Femur (tissue), 1 donor: ENCODE measurements around the gene TESK2.
"Not testable (repeated sequence)": the region's sequence is repeated elsewhere in the genome, so short reads cannot be mapped to it uniquely, and the experiment has no call there.

Source experiments
- DNase-seq: peaks from one replicate; pipeline ENCODE4 v3.0.0-alpha.2; 2017

TESK2 gene

DNA sequence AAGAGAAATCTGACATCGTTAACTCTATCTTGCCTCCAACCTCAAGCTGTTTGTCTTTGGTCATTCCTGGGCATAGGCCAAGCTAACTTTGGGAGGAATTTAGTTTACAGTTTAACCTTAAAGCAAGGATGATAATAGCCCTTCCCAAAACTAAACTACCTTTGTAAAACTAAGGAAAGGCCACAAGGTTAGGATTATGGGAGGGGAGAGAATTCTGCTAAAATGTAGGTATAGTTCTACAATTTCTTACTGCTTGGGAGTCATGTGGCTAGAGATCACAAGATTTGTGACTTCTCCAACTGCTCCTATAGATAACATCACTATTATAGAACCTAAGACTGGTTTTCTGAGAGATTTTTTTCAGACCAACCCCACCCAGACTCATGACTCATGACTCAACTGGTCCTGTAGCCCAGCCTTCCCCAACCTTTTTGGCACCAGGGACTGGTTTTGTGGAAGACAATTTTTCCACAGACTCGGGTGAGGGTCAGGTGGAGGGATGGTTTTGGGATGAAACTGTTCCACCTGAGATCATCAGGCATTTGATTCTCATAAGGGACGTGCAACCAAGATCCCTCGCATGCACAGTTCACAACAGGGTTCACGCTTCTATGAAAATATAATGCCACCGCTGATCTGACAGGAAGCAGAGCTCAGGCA lies 80.0 kb downstream of the TESK2 start:
- DNase-seq, result no peak

DNA sequence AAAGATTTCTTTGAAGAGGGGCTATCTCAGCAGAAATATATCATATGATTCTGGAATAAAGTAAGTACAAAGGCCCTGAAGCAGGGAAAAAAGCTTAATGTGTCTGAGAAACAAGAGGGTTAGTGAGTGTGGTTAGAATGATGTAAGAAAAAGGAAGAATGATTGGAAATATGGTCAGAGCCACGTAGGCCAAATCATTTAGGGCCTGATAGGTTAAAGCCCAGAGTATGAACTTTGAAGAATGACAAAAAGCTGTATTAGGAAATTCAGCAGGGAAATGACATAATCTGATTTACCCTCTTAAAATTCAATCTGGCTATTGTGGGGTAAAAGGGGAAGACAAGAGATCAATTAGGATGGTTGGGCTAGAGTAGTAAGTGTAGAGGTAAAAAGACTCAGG lies 81.7 kb downstream of the TESK2 start:
- DNase-seq, result no peak

GRCh38 chr1:45407629-45408287 lies 83.2 kb downstream of the TESK2 start:
- DNase-seq, result no peak

- no peak for DNase-seq
Observed at GRCh38 chr1:45405636-45406035, 85.3 kb downstream of the TESK2 start.

GRCh38 chr1:45403718-45404117 lies 87.2 kb downstream of the TESK2 start:
- no peak for DNase-seq

DNA sequence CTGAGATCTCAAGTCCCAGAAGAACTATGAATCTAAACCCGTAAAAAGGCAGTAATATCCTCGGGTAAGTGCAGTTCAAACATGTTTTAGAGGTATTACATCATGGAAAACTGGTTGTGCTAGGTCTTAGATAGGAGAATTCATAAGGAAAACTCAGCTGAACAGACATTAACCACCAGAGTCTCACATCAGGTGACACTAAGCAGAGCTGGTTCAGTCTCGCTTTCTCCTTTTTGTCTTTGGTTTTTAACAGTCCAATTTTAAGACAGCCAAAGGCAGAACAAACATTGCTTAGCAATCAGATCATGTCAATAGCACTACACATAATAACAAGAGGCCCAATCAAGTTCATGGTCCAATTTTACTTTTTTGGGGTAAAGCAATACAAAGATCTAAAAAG lies 87.7 kb downstream of the TESK2 start:
- DNase-seq, result no peak

DNA sequence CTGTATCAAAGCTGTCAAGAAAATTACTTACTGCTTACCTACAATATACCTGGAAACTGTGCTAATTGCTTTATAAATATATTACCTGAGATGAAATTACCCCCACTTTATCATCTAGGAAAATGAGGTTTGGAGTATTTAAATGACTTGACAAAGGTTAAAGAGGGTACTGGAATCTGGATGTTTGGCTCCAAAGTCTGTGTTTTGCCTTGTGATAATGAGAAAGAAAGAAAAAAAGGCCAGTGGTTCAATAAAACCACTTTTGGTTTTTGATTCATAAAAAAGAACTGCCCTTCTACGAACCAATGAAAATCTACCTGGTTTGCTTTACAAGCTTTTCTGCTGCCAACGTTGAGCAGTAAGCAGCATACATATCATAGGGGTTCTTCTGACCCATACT lies 89.4 kb downstream of the TESK2 start:
- DNase-seq, result no peak

GRCh38 chr1:45400049-45400448 lies 90.9 kb downstream of the TESK2 start:
- no peak for DNase-seq

GRCh38 chr1:45397285-45397684 lies 93.7 kb downstream of the TESK2 start:
- DNase-seq, result no peak

- DNase-seq, result no peak
Observed at GRCh38 chr1:45395582-45395981, 95.4 kb downstream of the TESK2 start.

DNA sequence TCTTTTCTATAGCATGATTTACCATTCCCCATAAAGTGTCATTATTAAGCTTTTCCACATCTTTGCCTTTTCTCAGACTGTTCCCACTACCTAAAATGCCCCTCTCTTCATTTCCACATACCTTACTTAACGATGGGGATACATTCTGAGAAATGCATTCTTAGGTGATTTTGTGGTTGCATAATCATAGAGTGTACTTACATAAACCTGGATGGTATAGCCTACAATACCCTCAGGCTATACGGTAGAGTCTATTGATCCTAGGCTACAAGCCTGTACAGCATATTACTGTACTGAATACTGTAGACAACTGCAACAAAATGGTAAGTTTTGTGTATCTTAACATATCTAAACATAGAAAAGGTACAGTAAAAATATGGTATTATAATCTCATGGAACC lies 95.9 kb downstream of the TESK2 start:
- no peak for DNase-seq

DNA sequence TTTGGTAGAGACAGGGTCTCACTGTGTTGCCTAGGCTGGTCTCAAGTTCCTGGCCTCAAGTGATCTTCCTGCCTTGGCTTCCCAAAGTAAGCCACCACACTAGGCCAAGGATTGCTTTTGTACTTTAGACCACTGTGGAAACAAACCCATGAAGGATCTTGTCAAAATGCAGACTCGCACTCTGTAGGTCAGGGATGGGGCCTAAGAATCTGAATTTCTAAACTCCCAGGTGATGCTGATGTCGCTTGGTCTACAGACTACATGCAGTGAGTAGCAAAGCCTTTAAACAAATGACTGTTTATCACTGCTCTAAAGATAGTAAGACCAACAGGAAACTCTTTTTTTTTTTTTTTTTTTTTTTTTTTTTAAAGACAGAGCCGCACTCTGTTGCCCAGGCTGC lies 96.6 kb downstream of the TESK2 start:
- no peak for DNase-seq

DNA sequence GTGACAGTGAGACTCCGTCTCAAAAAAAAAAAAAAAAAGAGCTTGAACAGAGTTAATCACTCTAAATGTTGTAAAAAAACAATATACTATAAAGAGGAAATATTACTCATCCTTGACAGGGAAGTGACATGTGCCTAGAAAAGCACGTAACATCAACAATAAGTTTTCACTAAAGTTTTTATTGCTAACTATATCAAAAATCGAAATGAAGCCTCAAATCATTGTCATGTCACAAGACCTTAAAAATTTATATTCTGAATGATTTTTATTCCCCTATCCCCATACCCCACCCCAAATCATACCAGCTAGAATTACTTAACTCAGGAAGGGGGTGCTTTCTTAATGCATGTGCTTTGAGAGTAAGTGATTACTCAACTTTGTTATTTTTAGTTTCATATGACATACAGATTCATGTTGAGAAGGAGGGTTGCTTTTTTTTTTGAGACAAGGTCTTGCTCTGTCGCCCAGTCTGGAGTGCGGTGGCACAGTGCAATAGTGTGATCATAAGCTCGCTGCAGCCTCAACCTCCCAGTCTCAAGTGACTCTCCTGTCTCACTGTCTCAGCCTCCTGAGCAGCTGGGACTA lies 97.2 kb downstream of the TESK2 start:
- DNase-seq, result no peak

- DNase-seq, result no peak
Observed at GRCh38 chr1:45386219-45386618, 104.7 kb downstream of the TESK2 start.

GRCh38 chr1:45385302-45385701 lies 105.7 kb downstream of the TESK2 start:
- DNase-seq, result no peak

- not testable (repeated sequence) for DNase-seq
Observed at GRCh38 chr1:45384213-45384612, 106.8 kb downstream of the TESK2 start.

GRCh38 chr1:45383191-45383590 lies 107.8 kb downstream of the TESK2 start:
- no peak for DNase-seq

GRCh38 chr1:45381243-45381642 lies 109.7 kb downstream of the TESK2 start:
- DNase-seq, result no peak

GRCh38 chr1:45380730-45381129 lies 110.2 kb downstream of the TESK2 start:
- no peak for DNase-seq

GRCh38 chr1:45380125-45380524 lies 110.8 kb downstream of the TESK2 start:
- DNase-seq, result no peak

DNA sequence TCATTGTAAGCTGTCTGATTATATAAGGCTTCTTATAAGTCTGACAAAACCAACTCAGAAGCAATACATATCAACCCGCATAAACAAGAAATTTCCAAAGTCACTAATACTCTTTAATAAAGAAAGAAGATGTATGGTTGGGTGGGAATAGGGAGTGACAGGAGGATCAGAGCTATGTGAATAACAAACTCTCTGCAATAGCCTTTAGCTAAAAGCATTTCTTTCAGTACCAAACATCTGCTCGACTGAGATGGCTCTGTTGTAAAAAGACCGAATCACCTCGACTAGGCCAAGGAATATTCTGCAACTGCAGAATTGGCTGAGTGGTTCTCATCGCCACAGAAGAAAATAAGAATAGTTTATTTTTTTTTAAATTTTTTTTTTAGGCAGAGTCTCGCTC lies 111.4 kb downstream of the TESK2 start:
- DNase-seq, result no peak

- DNase-seq, result no peak
Observed at GRCh38 chr1:45378184-45378583, 112.8 kb downstream of the TESK2 start.

DNA sequence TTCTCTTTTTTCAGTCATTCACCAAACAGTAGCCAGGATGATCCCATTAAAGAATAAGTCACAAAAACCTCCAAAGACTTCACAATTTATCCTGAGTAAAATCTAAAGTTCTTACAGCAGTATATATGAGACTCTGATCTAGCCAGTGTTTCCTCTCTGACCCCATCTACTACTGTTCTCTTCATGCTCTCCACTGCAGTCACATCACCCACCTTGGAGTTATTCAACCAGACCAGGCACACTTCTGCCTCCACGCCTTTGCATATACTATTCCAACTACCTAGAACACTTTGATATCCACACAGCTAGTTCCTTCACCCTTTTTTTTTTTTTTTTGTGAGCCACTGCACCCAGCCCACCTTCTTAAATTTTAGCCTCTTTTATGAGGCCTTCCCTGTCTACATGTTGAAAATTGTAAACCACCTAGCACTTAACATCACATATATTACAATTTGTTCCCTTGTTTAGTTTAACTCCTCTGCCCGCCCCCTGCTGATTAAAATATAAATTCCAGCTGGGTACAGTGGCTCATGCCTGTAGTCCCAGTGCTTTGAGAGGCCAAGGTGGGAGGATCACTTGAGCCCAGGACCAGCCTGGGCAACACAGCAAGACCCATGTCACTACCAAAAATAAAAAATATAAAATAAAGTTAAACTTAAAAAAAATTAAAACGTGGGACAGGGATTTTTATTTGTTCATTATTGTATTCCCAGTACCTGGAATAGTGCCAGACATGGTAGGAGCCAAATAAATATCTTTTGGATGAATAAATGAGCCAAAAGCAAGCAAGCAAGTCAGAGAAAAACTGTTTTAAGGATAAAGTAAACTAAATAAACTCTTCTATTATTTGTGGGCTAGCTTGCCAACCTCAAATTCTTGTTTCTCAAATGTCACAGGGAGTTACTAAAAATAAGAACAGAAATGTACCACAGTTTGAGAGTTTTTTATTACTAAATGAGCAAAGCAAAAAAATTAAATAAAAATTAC lies 115.6 kb downstream of the TESK2 start:
- no peak for DNase-seq
